ENCODE measurements around the gene CLPTM1L. TPM values are rescaled to one million over a fixed set of nuclear protein-coding genes. Genes with fewer than 3 reads are reported as not detected.
"Not testable (repeated sequence)": the region's sequence is repeated elsewhere in the genome, so short reads cannot be mapped to it uniquely, and the experiment has no call there.

Gene CLPTM1L
- total RNA-seq, 1 donor from 2014 or later: 85.3 TPM

GRCh38 chr5:1359713-1360112, 14.8 kb upstream of the CLPTM1L start:
- no peak for DNase-seq

DNA sequence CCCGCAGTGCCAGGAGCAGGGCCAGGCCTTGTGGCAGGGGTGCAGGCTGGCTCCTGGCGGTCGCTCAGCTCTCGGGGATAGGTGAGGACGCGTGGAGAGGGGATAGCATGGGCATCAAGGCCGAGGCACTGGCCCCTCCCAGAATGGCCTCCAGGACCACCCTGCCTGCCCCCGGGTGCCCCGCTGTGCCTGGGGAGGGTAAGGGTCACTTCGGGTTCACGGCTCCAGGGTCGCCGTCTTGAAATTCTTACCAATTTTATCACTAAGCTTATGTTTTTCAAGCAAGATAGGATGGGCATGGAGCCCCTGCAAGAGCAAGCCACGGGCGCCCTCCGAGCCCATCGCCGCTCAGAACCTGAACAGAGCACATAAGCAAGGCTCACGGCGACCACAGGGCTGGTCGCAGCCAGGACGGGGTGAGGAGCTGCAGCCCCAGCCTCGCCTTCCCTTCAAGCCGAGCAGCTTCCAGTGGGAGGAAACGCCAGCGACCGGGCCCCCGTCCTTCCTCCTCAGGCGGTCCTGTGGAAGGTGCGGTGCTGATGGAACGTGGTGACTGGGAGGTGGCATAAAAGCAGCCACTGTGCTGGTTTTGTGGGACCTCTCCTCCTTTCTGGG, 14.2 kb upstream of the CLPTM1L start:
- no peak for DNase-seq

DNA sequence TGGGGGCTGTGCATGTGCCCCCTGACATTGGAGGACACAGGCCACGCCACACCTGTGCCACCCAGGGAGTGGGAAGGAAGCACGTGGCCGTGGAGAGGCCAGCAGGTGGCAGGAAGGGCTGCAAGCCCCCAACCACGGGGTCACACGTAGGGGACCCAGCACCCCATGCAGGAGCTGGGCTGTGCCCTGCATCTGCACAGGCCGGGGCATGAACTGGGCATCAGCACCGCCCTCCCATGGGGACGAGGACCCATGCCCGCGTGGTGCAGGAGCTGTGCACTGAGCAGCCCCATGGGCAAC, 13.8 kb upstream of the CLPTM1L start:
- DNase-seq: no peak

DNA sequence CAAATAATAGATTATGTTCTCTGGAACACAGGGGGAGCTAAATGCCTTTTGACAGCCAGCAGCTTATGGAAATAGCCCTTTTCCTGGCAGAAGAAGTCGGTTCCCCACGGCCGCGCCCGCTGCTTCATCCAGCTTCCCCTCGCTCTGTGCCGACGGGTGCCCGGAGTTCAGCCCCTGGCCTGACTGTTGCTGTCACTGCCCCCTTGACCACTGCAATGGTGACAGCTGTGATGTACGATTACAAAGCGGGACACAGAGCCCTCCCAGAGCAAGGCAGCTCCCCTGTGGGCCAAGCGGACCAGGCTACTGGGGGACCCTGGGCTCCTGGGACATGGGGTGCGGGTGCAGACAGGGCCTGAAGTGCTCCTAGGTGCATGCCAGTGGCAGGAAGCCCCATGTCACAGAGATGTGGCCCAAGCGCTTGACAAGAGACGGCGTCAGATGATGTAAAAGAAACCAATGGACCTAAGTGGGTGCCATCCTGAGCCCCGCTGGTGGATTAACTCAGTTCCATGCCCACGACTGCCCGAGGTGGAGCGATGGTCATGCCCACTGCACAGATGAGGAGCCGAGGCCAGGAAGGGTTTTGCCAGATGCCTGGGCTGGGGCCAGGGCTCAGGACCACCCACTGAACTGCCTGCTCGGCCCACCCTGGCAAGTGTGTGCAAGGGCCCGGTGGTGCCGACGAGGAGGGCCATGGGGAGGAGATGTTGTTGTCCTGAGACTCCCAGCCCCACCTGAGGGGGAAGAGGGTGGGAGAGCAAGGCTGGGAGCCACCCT, 13.2 kb upstream of the CLPTM1L start:
- no peak for DNase-seq

DNA sequence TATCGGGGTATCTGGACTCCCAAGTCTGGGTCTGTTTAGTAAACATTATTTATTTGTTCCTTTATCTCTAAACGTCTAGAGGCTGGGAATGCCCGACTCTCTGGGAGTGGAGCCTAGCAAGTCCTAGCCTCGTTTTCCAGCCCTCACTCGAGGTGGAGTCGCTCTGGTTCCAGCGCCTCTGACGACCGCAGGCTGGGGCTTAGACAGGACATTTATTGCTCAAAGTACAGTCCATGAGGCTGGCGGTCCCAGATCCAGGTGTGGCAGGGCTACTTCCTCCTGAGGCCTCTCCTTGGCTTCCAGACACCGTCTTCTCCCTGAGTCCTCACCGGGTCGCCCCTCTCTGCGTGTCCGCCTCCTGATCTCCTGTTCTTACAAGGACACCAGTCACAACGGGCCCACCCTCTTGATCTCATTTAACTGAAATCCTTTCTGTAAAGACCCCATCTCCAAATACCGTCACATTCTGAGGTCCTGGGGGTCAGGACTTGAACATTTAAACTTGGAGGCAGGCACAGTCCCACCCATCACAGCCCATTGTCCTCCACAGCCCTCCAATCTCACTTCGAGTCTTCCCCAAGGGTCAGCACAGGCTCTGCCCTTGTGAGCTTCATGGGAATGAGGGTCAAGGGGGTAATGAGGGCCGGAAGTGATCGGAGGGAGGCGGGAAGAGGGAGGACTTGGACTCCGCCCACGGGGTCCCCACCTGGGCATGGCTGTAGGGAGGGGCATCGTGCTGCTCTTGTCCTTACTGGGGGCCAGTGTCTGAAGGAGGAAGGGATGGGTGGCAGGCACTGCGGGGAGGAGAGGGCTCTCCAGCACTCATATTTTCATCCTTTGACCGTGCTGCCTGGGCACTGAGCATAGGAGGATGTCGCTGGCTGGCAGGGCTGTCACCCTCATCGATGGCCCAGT, 12.2 kb upstream of the CLPTM1L start:
- DNase-seq: no peak

GRCh38 chr5:1354576-1354975, 9.7 kb upstream of the CLPTM1L start:
- DNase-seq: no peak

DNA sequence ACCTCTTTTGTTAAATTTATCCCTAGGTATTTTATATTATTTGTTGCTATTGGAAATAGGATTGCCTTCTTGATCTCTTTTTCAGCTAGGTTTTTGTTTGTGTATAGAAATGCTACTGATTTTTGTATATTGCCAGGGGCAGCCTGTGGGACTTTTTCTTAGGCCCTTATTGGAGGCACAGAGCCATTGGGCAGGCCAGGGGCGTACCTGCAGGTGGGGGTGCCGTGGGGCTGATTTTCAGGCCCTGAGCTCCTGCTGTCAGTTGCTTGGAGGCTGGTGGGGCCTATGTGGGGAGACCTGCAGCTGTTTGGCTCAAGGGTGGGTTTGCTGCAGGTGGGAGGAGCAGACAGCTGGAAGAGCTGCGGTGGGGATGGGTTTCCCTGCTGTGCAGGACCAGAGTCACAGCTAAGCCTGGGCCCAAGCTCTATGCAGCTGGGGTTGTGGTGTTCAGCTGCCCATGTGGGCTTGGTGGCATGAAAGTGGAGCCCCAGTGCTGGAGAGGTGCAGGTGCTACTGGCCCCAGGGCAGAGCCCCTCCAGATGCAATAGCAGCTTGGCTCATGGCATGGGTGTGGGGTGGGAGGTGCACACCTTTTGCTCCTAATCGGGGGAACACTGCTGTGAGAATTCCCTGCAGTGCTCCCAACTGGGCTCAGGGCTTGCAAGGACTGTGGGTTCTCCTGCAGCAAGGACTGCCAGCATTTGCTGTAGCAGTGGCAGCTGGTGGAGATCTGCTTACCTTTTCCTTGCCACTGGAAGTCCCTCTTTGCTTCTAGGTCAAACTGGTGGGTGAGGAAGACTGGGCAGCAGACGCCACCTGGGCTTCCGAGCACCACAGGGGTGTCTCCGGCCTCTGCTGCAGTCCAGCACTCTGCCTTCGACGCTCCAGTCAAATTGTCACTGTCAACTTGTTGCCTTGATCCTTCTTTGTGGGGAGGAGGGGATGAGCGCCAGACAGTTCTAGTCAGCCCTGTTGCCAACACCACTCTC, 7.6 kb upstream of the CLPTM1L start:
- no peak for DNase-seq

DNA sequence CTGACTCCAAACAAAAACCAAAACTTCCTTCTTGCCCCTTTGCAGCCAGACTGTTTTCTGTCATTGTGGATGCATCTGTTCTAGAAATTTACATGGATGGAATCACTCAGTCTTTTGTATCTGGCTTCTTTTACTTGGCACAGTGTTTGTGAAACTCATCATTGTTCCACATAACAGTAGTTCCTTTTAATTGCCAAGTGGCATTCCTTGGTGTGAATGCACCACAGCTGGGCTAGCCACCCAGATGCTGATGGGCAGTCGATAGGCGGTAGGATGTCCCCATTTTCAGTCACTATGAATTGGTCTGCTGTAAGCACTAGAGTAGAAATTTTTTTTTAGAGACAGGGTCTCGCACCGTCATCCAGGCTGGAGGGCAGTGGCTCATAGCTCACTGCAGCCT, 6.3 kb upstream of the CLPTM1L start:
- no peak for DNase-seq

- DNase-seq: no peak
These were observed 4.3 kb upstream of the CLPTM1L start for GRCh38 chr5:1349246-1349645.

DNA sequence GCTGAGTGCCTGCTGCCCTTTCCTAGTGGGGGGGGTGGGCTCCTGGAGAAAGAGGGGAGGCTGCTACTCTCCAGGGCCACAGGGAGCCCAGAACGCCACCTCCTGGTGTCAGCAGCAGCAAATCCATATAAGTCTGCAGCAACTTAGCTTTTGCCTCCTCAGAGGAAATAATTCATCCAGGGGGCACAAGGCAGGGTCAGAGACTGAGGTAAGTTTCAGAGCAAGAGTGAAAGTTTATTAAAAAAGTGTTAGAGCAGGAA, 4.0 kb upstream of the CLPTM1L start:
- DNase-seq: no peak

- DNase-seq: no peak
These were observed 2.7 kb upstream of the CLPTM1L start for GRCh38 chr5:1347571-1347970.

GRCh38 chr5:1346627-1347440, 1.9 kb upstream of the CLPTM1L start:
- DNase-seq: no peak

DNA sequence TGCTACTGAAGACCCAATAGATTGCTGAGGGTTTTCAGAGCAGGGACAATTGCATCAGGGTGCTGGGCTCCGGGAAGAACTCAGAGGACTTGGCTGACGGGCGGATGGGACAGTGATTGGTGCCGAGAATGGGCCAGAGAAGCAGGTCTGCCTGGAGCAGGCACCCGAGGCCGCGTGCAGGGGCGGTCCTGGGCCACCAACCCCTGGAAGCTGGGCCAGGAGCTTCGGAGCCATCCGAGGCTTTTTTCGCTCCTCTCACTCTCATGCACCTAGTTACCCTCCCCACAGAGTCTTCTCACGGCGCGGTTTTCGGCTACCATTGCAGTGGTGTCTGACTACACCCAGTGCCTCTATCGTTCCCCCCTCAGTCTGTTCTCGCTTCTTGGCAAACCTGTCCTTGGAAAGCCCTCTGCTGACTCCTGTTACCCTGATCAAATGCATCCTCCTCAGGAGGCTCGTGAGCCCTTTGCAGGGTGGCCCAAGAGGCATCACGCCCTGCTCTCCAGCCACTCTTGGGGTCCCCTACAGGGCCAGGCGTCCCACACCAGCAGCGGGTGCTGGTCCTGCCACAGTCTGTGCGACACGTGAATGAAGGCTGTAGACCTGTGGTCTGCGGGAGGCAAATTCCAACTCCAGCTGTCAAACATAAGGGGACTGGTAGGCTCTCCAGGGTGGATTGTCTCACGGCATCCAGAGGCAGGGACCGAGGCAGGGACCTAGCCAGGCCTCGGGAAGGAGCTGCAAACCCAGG, 1.2 kb upstream of the CLPTM1L start:
- no peak for DNase-seq

- DNase-seq: no peak
These were observed 683 bp downstream of the CLPTM1L start for GRCh38 chr5:1343931-1344901.

DNA sequence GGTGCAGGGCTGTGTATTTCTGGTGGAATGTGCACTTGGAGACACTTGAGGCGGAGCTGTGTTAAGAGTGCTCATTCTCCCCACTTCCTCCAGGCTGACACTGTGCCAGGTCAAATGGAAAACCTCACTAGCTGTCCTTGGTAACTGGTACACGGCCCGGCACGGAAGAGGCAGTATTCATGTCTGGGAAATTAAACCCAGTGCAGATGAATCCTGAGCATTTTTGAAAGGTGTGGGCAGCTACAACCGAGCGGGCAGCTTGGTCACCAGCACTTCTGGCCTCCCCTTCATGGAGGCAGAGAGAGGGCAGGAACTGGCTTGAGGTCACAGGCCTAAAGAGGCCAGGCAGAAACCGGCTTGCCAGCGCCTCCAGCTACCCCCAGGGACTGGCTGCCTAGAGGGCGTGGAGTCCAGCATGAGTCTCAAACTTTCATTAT, 1.6 kb downstream of the CLPTM1L start:
- no peak for DNase-seq

DNA sequence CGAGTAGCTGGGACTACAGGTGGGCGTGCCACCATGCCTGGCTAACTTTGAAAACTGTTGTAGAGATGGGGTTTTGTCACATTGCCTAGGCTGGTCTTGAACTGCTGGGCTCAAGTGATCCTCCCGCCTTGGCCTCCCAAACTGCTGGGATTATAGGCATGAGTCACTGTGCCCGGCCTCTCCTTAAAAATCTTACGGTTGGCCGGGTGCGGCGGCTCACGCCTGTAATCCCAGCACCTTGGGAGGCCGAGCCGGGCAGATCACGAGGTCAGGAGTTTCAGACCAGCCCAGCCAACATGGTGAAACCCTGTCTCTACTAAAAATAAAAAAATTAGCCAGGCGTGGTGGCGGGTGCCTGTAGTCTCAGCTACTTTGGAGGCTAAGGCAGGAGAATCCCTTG, 2.2 kb downstream of the CLPTM1L start:
- not testable (repeated sequence) for DNase-seq

DNA sequence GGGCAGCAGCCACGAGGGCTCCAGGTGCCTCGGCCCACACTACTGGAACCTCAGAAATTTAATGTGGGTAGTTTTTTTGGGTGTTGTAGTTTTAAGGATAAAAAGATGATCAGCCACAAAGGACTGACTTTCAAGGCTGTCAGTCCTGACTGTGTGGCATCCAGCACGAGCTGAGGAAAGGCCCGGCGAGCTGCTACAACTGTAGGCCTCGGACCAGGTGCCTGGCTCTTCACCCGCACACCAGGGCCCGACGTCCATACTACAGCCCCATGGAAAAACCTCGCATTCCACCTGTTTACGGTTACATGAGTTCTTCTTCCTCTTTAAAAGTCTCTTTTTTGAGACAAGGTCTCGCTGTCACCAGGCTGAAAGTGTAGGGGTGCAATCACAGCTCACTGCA, 2.6 kb downstream of the CLPTM1L start:
- no peak for DNase-seq

DNA sequence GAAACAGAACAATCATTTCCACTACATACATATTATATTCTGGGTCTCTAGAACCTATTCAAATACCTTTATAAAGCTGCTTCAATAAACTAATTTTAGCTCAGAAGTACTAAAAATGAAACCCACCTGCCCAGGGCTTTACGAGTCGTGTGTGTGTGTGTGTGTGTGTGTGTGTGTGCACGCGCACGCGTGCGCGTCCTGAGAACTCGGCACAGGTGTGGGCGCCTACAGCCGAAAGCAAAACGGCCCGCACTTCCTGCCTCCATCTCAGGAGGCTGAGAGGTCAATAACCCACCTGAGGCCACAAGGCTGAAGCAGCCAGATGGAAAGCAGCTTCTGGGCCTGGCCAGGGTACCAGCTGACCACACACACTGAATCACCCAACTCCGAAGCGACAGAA, 3.0 kb downstream of the CLPTM1L start:
- DNase-seq: no peak

- DNase-seq: not testable (repeated sequence)
These were observed 5.1 kb downstream of the CLPTM1L start for GRCh38 chr5:1339818-1340210.

Measured in tongue (tissue), 2 donors.